ENCODE data around the gene MELK.
"Not testable (repeated sequence)": the region's sequence is repeated elsewhere in the genome, so short reads cannot be mapped to it uniquely, and the experiment has no call there.

Gene MELK

GRCh38 chr9:36572515-36573418 lies at the start of gene MELK:
MELK (plus strand) TSS chr9:36572895; CDS start chr9:36581682, 8,787 bp downstream.
- Histone ChIP-seq H3K27me3 (replicated peaks; ENCODE audit: control insufficient read depth, insufficient read depth, low read length) (no peaks in the 10 kb centered on the region), H3K36me3 (ENCODE audit: control insufficient read depth, insufficient read depth, low read length) (no peaks in the 10 kb centered on the region), H3K4me3 (replicated peaks; ENCODE audit: low read depth, low read length) (peak within 1 kb of the TSS; percentile 100)
- DNase-seq (ENCODE audit: extremely low read depth, insufficient read length): peak; percentile 91
- no peak for TF ChIP-seq CTCF (IDR thresholded peaks at IDR 0.05; ENCODE audit: insufficient read depth, low read length, poor library complexity, severe bottlenecking)

GRCh38 chr9:36530224-36530623 lies 42.5 kb upstream of the MELK start:
- no peak for DNase-seq (ENCODE audit: extremely low read depth, insufficient read length)
- no peaks in the 10 kb centered on the region for H3K36me3 ChIP-seq (ENCODE audit: control insufficient read depth, insufficient read depth, low read length)
- H3K27me3 ChIP-seq (replicated peaks; ENCODE audit: control insufficient read depth, insufficient read depth, low read length): no peaks in the 10 kb centered on the region
- no peak for TF ChIP-seq CTCF (IDR thresholded peaks at IDR 0.05; ENCODE audit: insufficient read depth, low read length, poor library complexity, severe bottlenecking)
- no peak overlapping the region for H3K4me3 ChIP-seq (replicated peaks; ENCODE audit: low read depth, low read length)

DNA sequence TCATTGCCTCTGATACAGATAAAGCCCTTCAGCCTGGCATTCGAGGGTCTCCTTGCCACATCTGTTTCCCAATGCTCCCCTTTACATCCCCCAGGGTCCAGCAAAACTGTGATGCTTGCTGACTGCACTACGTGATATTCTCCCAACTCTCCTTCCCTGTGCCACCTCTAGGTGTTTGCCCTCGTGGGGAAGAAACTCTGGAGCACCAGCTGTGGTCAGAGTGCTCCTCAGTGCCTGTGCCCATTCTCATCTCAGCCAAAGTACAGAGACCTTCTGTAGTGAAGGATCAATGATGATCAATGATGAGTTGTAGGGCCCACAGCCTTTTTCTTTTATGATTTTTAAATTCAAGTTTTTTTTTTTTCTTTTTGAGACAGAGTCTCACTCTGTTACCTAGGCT lies 40.3 kb upstream of the MELK start:
- Histone ChIP-seq H3K4me3 (replicated peaks; ENCODE audit: low read depth, low read length) (no peak overlapping the region), H3K36me3 (ENCODE audit: control insufficient read depth, insufficient read depth, low read length) (no peaks in the 10 kb centered on the region), H3K27me3 (replicated peaks; ENCODE audit: control insufficient read depth, insufficient read depth, low read length) (no peaks in the 10 kb centered on the region)
- TF ChIP-seq CTCF (IDR thresholded peaks at IDR 0.05; ENCODE audit: insufficient read depth, low read length, poor library complexity, severe bottlenecking): no peak
- DNase-seq (ENCODE audit: extremely low read depth, insufficient read length): no peak

GRCh38 chr9:36533726-36534125 lies 39.0 kb upstream of the MELK start:
- H3K4me3 ChIP-seq (replicated peaks; ENCODE audit: low read depth, low read length); H3K36me3 ChIP-seq (ENCODE audit: control insufficient read depth, insufficient read depth, low read length); H3K27me3 ChIP-seq (replicated peaks; ENCODE audit: control insufficient read depth, insufficient read depth, low read length); DNase-seq (ENCODE audit: extremely low read depth, insufficient read length): not testable (repeated sequence)

DNA sequence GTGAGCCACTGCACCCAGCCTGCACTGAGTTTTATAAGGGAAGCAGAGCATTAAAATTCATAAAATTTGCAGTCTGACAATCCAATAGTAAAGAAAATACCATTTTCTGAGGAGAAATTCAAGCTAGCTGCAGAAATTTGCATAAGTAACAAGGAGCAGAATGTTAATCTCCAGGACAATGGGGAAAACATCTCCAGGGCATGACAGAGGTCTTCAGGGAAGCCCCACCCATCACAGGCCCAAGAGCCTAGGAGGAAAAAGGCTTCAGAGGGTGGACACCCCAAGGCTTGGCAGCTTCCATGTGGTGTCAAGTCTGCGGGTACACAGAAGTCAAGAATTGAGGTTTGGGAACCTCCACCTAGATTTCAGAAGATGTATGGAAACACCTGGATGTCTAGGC lies 37.6 kb upstream of the MELK start:
- no peak for TF ChIP-seq CTCF (IDR thresholded peaks at IDR 0.05; ENCODE audit: insufficient read depth, low read length, poor library complexity, severe bottlenecking)
- DNase-seq (ENCODE audit: extremely low read depth, insufficient read length): no peak
- Histone ChIP-seq H3K36me3 (ENCODE audit: control insufficient read depth, insufficient read depth, low read length) (no peaks in the 10 kb centered on the region), H3K27me3 (replicated peaks; ENCODE audit: control insufficient read depth, insufficient read depth, low read length) (no peaks in the 10 kb centered on the region), H3K4me3 (replicated peaks; ENCODE audit: low read depth, low read length) (no peak overlapping the region)

DNA sequence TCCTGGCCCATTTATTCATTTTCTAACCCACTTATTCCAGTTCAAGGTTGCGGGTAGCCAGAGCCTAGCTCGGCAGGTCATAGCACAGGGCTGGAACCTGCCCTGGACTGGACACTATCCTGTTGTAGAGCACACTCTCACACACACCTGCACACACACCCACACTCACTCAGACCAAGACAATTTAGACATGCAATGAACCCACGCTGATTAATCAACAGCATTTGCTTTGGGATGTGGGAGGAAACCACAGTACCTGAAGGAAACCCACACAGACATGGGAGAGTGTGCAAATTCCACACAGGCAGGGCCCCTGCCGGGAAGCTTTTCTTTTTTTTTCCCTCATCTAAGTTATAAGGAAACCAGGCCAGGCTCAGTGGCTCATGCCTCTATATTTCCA lies 34.8 kb upstream of the MELK start:
- Histone ChIP-seq H3K27me3 (replicated peaks; ENCODE audit: control insufficient read depth, insufficient read depth, low read length) (no peaks in the 10 kb centered on the region), H3K36me3 (ENCODE audit: control insufficient read depth, insufficient read depth, low read length) (no peaks in the 10 kb centered on the region), H3K4me3 (replicated peaks; ENCODE audit: low read depth, low read length) (no peak overlapping the region)
- no peak for DNase-seq (ENCODE audit: extremely low read depth, insufficient read length)
- TF ChIP-seq CTCF (IDR thresholded peaks at IDR 0.05; ENCODE audit: insufficient read depth, low read length, poor library complexity, severe bottlenecking): no peak

All from GM06990 (cell line).